Stimulated activated naive CD4-positive, alpha-beta T cell treated with Interleukin-2 at 50 U/mL for 16 hours (primary cell): ENCODE measurements around the gene CNTNAP2.
"Not testable (repeated sequence)": the region's sequence is repeated elsewhere in the genome, so short reads cannot be mapped to it uniquely, and the experiment has no call there.

Source experiments
- DNase-seq: peaks from one replicate; lab custom pipeline; 2025; lab: John Stamatoyannopoulos, UW

The CNTNAP2 gene

DNA sequence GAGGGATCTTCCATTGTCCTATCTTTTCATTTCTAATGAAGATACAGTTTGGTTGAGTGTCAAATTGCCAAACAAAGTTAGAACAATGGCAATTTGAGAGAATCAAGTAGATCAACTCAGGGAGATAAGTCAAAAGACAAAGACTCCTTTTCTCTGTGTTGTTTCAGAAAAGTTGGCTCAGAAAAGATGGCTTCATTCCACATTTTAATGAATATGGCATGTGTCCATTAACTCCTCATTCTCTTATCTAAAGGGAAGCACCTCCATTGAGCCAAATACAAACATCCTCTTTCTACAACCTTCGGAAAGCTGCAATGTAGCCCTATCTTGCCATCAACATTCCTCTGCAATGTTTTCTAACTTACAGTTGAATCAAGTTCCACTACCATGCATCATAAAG lies 1535.0 kb downstream of the CNTNAP2 start:
- DNase-seq: no peak

DNA sequence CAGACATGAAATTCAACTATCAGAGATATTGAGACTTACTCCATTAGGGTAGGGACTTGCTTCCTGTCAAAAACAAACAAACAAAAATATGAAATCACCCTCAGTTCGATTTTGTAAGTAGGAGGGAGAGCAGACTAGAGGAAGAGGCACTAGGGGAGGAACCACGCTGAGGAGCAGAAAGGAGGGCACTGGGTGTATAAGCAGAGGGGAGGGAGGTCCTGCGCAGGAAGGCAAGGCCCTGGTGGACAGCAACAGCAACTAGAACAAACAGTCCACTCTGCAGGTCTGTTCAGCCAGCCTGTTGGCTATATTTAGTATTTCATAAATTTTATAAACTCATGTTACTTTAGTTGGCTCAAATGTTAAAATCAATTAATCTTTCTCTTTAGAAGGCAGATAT lies 1536.9 kb downstream of the CNTNAP2 start:
- no peak for DNase-seq

DNA sequence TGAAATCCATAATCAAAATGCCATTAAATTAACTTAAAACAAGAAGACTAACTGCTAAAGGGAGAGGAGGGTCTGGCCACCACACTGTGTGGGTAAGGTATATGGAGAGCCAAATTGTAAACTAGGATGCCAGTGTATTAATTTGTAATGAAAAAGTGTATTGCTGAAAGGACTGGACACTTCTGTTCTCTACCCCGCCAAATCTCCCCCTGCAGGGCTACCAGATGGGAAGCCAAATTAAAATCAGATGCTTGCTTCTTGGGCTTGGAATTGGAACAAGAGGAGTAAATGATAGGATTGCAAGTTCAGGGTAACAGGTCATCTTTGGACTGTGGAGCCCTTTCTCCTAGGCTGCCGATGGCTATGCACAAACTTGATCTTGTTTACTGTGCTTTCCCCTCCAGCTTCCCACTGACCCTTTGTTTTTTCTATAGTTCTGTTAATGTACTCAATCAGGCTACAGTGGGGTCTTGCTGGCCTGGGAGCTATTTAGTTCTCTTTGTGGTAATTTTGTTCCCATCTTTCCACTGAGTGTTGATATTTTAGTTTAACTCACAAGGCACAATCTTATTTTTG lies 1541.9 kb downstream of the CNTNAP2 start:
- DNase-seq: no peak

DNA sequence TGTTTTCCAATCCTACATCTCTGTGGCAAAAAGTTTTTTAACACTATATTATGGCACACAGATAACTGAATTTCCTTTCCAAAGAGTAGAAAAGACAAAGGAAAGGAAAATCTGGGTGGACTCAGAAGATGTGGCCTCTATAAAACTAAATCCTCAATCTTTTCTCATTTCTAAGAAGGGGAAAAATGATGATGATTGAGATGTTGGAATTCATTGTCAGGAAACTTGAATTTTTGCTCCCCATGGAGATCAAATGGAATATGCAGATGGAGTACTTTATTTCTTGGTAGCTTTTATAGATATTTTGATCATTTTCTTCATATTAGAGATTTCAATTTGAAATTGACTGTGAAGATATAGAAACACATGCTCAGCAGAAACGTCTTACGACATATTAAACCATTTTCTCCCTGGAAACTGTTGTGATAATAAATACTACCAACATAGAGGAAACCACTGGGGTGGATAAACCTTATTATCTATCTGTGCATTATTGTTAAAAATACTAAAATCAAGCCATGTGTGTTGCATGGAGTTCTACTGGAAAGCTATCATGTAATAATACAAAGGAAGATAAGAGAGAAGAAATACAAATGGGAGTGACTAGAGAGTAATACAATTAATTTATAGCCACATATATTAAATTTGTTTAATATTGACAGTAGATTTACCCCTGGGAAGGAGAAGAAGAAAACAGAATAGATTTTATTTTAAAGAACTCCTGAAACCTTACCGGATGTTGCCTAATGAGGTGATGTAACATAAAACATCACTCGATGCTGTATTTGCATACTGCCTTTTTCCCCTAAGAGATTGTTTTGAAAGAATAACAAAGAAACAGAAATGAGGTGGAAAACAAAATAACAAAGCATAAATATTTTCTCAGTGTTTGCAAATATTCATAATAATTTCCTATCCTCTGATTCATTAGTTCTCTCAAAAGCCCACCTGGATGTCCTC lies 1542.7 kb downstream of the CNTNAP2 start:
- no peak for DNase-seq

DNA sequence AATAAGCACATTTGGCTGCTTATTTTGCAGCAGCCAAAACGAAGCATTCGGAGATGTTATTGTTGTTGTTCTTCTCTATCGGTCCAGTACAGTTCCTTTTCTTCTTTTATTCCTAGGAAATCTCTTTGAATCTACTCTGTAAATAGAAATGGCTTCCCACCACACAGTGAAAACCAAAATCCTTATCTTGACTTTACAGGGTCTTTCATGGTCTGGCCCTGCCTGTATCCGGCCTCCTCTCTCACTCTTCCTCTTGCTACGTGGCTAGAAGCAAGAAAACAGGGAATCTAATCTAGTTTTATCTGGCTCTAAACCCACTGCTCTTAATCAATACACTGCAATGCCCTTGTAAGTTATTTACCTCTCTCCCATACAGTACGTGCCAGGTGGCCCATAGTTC lies 1547.9 kb downstream of the CNTNAP2 start:
- DNase-seq: no peak

DNA sequence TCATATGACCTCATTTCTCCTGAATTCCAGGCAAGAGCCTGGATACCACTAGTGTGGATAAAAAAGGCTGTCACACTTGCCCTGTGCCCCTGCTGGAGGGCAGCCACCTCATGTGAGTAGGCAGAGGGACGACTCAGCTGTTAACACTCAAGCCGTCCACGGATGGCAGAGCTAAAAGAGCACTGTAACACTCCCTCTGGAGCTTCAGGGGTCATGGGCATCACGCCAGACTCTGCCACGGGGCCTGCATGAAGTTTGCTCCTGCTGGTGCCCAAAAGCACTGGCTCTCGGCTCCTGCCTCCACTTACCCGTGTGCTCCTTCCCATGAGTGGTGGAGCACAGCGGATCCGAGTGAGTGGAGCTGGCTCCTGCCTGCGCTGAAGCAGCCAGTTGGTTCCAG lies 1554.2 kb downstream of the CNTNAP2 start:
- DNase-seq: no peak

DNA sequence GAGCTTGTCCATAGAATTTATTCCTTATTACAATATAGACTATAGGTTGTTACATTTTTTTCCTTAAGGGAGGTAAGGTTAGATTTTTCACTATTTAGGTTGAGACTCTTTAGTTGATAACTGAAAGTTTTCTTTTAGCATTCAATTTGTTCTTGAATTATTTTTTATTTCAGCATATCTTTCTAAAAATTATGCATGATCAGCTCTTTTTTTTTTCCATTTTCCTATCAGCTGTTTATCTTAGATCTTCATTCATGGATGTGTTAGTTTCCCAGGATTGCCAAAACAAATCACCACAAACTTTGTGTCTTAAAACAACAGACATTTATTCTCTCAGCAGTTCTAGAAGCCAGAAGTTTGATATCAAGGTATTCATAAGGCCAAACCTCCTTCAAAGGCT lies 1558.1 kb downstream of the CNTNAP2 start:
- DNase-seq: no peak

DNA sequence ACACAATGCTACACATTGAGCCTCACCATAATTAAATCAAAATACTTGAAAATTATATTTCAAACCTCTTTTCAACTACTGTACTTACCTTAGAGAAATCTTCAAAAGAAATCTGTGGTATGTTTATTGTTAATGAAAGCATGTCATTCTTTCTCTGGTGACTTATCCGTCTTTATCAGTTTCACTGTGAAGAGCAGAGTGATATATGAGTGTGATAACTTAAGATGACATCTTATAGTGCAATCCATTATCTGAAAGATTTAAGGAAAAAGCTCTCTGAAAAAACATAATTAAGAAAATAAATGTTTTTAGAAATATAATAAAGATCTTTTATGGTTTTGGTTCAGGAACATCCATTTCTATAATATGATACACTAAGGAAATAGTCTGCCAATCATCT lies 1562.3 kb downstream of the CNTNAP2 start:
- no peak for DNase-seq

DNA sequence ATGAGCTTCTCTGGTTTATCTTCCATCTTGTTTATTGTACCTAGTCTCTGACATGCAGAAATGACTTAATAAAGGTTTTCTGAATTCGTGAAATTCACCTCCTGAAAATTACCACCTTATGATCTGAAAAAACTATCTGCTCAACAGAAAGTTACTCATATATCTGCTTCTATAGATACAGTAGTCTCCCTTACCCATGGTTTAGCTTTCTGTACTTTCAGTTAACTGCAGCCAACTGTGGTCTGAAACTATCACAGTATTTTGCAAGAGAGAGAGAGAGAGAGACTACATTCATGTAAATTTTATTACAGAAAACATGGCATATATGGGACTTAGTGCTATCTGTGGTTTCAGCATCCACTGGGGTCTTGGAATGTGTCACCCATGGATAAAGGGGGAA lies 1564.9 kb downstream of the CNTNAP2 start:
- DNase-seq: no peak

DNA sequence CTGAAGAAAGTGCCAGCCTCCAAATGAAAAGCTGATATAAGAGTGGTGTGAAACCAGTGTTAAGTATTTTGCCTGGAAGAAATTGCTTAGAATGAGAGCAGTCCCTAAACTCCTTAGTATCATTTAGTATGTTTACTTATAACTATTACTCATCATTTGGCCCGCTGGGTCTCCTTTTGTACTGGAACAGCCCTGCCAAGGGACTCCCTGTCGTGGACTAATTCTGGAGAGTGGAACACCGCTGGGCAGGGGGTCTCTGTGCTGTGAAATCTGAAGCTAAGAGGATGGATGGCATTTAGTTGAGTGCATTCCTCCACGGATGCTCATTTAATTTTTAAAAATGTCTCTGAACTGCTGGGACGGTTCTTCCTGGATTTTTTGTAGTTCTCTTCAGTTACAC lies 1584.1 kb downstream of the CNTNAP2 start:
- DNase-seq: no peak

DNA sequence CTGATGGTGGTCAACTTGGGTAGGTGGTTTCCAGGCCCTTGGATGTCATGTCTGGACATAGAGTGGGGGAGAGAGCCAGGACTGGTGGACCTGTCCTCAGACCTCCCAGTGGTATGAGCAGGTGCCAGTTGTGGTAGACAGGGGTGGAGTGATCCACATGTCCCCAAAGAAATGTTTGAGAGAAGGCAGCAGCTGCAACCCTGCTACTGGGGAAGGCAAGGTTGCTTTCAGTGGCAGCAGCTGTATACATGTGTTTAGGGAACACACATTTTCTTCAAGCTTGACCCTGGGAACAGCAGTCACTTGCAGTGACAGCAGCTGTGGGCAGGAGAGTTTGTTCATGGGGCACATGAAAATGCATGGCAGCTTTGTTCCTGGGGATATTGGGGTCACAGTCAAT lies 1591.3 kb downstream of the CNTNAP2 start:
- DNase-seq: no peak

DNA sequence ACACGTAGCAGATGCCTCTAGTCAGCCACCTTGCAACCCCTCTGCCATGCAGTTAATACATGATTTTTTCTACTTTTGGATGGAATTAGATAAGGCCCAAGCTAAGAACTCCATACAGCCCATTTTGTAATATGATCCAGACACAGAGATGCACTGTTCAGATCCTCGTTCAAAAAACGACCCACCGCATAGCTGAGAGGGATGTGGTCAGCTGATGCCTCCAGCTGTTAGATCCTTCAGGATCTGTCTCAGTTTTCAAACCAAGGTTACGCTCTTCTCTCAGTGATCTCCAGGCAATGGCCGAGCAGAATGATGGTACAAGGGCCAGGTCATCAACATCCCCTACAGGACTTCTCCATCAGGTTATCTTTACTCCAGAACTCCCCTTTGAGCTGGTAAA lies 1592.3 kb downstream of the CNTNAP2 start:
- DNase-seq: no peak

DNA sequence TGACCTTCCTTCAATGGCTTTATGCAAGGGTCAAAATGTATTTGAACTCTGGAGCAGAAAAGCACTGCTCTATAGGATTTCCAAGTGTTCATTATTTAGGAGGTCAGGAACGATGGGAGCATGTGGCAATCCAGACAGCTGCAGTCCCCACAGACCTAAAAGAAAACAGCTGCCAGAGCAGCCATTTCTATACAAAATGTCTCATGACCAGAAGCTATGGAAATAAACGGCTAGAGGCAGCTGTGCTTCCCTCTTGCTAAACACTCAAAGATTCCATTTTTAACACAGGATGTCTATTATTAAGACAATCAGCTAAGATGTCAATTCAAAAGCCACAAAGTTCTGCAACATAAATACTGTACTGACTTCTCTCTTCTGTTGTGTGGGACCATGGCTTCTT lies 1594.8 kb downstream of the CNTNAP2 start:
- no peak for DNase-seq

DNA sequence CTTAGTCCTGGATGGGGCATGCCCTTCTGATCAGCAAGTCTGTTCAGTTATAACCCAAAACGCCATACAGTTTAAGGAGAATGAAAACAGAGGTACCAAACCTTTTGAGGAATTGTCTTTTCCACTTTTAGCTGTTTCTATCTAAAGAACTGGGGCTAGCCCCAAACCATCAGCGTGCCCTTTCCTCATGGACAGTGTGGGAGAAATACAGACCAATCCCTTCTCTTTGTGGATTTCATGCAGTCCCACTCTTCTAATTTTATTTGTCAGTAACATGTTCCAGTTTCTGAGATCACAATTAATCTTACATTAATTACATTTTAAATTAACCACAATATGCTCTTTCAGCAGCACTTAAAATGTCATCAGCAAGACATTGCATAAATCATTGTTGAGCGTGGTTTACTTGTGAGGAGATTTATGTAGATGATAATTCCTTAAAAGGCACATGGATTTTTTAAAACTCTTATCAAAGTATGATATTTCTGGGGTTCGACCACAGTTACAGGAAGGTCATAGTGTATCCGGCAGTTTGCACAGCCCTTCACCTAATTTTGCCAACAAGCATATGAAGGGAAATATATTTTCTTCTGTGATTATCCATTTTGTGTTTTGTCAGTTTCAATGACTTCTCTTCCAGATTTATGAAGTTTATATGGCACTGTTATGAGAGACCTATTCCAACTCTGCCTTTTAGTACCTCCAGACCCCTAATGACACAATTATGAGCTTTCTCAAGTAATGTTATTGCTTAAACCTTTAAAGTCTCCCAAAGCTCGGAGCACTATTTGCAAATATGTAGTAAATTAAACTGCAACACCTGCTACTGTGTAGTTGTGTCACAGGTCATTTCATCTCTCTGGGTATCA lies 1605.6 kb downstream of the CNTNAP2 start:
- DNase-seq: no peak

DNA sequence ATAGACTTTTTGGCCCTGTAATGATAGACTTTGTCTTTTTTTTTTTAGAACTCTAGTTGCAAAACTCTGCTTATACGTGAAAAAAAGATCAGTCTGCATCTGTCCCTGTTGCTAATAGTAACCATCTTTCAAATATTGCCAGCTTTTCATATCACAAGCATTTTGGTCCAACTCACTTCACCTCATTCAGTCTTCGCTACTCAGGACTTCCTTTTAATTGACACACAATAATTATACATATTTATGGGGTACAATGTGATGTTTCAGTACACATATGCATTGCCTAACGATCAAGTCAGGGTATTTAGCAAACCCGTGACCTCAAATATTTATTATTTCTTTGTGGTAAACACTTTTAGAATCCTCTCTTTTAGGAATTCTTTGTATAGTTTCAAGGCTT lies 1606.9 kb downstream of the CNTNAP2 start:
- DNase-seq: no peak

DNA sequence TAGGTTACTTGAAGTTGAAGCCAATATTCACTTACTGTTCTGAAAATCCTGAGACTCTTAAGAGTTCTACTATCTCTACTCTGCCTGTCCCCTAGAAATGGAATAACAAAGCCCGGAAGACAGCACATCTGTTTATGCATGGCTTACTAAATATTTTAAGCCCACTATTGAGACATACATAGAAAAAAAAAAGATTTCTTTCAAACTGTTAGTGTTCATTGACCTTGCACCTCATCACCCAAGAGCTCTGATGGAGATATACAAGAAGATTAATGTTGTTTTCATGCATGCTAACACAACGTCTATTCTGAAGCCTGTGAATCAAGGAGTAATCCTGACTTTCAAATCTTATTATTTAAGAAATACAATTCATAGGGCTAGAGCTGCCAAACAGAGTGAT lies 1614.7 kb downstream of the CNTNAP2 start:
- no peak for DNase-seq

DNA sequence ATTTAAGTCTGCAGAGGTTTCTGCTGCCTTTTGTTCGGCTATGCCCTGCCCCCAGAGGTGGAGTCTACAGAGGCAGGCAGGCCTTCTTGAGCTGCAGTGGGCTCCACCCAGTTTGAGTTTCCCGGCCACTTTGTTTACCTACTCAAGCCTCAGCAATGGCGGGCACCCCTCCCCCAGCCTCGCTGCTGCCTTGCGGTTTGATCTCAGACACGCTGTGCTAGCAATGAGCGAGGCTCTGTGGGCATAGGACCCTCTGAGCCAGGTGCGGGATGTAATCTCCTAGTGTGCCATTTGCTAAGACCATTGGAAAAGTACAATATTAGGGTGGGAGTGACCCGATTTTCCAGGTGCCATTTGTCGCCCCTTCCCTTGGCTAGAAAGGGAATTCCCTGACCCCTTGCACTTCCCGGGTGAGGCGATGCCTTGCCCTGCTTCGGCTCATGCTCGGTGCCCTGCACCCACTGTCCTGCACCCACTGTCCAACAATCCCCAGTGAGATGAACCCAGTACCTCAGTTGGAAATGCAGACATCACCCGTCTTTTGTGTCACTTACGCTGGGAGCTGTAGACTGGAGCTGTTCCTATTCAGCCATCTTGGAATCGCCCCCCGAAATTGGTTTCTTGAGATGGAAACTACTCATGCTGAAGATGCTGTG lies 1621.1 kb downstream of the CNTNAP2 start:
- not testable (repeated sequence) for DNase-seq

DNA sequence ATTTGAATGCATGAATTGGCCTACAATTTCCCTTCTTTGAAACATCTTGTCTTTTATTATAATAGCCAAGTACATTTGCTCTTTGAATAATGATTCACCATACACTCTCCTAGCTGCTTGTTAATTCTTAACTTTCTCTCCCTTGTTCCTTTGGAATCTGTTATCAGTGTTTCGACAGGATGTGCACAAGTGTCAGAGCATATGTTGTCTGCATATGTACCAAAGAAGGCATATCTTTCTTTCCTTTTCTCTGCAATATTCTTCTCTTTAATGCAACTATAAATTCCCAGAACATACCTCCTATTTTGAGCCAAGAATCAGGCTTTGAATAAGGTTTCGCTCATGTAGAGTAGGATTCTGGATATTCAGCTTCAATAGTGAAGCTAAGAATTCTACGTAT lies 1625.7 kb downstream of the CNTNAP2 start:
- no peak for DNase-seq

DNA sequence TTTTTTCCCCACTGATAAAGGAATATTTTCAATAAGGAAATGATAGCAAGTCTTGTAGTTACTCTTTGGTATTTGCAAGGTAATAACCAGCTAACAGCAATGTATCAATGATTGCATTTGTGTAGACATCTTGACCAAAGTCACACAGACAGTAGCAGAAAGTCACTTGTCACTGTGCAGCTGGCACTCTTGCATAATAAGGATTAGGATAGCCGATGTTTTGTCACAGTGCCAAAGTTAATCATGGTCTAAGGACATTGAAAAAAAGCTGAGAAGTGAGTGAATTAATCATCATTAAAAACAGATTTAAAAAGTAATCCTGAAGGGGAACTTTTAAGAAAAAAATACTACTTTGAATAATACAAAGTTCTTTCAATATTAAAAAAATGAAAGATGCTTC lies 1639.7 kb downstream of the CNTNAP2 start:
- no peak for DNase-seq

DNA sequence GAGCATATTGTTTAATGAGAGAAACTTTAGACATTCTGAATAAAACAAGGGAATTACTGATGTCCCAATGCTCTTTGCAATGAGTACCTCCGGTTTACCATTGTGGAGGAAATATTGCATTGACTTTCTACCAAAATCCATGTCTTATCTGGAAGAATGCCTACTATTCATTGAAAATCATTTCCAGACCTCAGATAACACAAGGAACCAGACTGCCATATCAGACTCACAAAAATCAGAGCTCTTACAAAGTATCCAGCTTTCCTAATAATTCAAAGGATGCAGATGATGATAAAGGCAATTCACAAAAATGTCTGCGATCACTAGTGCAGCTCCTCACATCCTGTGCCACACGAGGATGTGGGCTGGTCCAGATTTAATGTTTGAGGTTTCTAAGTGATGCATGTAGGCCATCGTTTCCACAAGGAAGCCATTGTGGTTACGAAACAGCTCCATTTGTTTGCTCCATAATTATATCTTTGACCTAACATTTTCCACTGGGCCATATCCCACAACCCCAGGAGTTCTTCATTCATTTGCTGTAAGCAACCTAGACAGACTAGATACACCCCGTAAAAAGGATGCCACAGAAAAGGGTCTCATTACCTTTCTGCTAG lies 1642.8 kb downstream of the CNTNAP2 start:
- no peak for DNase-seq

DNA sequence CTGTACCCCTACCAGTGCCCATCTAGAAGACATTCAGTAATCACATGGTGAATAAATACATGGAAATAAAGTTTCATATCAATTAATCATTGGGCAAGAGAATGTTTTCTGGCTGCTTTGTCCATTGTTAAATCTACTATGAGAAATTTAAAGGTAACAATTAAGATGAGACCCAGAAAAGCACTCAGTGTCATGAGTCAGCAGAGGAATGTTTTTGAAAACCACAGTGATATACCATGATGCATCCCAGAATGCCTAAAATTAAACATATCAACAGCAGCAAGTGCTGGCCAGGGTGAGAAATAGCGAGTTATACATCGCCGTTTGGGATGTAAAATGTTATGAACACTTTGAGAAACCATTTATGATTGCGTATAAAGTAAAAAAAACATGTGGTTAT lies 1648.7 kb downstream of the CNTNAP2 start:
- DNase-seq: no peak

DNA sequence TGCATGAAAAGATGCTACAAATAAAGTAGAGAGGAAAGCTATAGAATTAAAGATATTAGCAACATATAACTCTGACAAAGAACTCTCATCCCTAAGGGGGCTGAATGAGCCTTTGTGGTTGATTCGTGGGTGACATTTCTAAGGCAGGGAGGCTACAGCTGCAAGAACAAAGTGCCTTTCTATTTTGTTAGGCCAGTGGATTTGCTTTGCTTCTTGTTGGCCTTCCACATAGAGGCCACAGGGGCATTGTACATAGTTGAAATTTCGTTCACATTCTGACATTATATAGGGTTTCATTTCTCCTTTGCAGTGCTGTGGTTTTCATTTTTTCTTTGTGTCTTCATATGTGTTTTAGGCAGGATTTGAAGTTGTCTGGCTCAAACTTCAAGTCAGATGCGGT lies 1654.7 kb downstream of the CNTNAP2 start:
- no peak for DNase-seq
